GM11168 (cell line): ENCODE data around the gene CNTN5.

Source experiments
- in situ Hi-C: fragments of 300-500 bp; cut with MboI; formaldehyde crosslinking; loops from one replicate; pipeline ENCODE4 v1.12.0; 2022; ENCODE audit warnings: low sequenced_read_pairs; ENCODE audit not compliant: unreplicated experiment

CNTN5 gene

GRCh38 chr11:99987821-99988470 is 967.2 kb downstream of the CNTN5 start:
- in situ Hi-C loops = no loop called here

- in situ Hi-C loops = no loop called here
Observed at GRCh38 chr11:99988471-99988837, 967.7 kb downstream of the CNTN5 start.

- in situ Hi-C loops = no loop called here
Observed at GRCh38 chr11:100003985-100004384, 983.2 kb downstream of the CNTN5 start.

DNA sequence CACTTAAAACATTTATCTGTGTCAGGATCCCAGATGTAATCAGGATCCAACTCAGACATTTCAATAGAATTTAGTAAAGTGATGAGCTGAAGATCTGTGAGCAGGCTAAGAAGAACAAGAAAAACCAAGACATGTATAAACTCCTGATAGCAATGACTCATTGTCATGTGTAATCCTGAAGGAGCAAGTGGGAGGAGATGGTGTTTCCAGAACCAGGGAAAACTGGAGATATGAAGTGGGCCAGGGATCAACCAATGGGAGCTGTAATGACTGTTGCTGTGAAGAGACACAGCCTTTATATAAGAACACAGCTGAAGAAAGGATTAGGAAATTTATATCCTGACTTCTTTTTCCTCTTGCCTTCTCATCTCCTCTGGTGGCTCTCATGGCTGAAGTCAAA is 983.8 kb downstream of the CNTN5 start:
- in situ Hi-C loops = no loop called here

- in situ Hi-C loops = no loop called here
Observed at GRCh38 chr11:100008417-100008816, 987.7 kb downstream of the CNTN5 start.

- in situ Hi-C loops = no loop called here
Observed at GRCh38 chr11:100009728-100010127, 989.0 kb downstream of the CNTN5 start.

DNA sequence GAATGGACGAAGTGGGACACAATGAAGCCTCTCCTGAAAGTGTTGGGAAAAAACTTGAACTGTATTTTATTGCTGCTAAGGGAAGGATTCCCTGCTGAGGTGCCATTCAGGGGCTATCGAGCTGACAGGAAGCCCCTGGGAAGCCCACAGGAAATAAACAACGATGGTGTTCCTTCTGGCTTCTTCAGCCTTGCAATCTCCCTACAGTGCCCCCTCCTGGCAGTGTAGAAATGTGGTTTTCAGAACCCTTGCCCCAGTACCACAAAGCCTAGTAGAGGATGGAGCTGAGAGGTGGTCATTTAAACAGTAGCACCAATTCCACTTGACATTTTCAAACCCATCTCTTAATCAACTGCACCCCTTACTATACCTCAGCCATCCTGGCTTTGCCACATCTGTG is 989.6 kb downstream of the CNTN5 start:
- in situ Hi-C loops = no loop called here

DNA sequence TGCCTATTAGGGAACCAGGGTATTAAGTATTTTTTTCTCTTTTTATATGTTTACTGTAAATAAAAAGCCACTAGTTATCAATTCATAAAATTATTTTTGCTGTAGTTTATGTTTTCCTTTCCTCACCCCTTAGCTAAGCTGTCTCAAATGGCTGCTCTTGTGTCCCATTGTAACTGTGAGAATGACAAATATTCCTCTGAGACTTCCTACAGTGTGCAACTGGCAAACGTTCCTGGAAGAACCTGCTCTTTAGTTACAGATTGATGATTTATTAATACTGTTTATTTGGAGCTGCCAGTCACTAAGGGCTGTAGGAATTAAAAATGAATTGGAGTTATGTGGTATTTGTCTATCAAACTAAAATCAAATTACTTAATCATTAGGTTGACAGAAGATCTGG is 990.9 kb downstream of the CNTN5 start:
- in situ Hi-C loops = no loop called here

DNA sequence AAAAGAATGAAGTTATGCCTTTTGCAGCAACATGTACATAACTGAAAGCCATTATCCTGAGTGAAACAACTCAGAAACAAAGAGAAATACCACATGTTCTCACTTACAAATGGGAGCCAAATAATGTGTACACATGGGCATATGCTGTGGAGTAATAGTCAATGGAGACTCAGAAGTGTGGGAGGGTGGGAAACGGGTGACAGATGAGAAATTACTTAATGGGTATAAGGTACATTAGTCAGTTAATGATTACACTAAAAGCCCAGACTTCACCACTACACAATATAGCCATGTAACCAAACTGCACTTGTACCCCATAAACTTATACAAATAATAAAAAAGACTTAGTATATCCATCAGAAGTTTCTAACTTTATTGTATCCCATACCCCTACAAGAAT is 992.3 kb downstream of the CNTN5 start:
- in situ Hi-C loops = no loop called here

DNA sequence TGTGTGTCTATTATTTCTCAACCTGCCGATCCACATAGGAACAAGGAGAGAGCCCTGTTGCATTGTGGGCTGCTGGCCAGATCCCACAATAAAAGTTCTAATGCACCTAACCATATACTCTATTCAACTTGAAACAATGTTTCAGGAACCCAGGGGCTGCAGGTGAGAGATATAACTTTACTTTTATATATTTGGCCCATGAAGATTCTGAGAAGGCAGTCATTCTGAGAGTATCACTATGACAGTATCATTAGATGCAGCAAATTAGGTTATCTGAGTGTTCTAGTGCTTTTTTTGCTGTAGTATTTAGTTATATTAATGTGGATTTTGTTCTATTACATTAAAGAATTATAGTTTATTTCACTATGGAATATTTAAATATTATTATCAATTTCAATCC is 1011.2 kb downstream of the CNTN5 start:
- in situ Hi-C loops = no loop called here

- in situ Hi-C loops = no loop called here
Observed at GRCh38 chr11:100061006-100061405, 1040.3 kb downstream of the CNTN5 start.

DNA sequence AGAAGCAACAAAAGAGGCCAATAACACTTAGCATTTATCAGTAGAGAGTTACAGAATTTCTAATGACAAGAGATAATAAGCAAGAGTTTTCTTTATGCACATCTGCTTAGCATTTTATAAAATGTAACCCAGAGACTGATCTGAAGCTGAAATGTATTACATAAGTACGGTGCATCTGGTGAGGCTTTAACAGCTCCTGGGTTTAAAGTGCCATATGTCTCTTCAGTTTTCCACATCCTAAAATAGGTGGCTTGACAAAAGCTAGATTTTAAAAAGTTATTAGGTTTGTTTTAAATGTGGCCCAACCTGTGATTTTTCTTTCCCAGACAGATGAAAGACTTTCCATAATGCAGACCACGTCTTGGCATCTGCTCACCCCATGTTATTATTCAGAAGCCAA is 1045.7 kb downstream of the CNTN5 start:
- in situ Hi-C loops = no loop called here

DNA sequence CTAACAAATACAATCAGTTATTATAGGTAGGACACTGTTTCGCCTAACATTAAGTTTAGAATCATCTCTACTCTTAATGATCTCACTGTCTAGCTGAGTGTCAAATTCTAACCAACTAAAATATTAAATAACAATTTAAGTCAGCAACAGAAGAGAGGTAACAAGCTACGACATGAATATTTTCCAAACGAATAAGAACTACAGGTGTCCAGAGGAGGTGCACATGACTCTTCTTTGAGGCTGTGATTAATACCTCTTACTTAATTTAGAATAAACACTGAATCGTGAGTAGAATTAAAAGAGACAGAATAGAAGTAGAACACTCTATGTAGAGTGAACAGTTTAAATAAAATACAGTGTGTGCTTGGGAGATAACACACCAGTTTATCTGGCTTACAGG is 1047.4 kb downstream of the CNTN5 start:
- in situ Hi-C loops = no loop called here

DNA sequence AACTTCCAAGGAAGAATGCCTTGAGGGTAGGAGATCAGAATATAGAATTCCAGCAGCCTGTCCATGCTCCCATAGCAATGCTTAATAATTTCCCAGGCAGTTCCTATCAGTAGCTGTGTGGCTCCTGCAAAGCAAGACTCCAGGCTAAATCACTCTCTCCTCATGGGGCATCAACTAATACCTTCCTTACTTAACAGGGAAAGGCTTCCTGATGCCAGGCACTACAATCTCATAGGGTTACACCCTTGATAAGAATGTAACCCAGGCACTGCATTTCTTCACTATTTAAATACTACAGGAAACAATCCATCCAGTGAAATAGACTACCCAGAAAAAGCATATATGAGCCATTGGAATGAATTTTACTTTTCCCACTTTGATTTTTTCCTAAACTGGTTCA is 1051.4 kb downstream of the CNTN5 start:
- in situ Hi-C loops = no loop called here

DNA sequence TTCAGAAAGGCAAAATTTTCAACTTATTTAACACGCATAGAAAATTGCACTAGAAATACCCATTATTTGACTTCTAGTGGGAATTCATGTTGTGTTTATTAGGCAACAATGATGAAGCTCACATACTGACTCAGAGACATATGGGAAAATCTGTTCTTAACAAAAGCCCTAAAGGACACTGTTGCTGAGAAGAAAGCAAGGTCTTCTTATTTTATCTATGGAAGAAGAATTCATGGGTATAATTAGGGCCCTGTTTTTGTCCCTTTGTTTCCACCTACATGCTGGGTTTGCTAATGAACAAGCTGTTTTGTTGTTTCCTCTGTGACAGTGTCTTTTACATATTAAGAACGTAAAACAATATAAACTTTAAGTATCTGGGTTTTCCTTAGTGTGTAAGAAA is 1059.6 kb downstream of the CNTN5 start:
- in situ Hi-C loops = no loop called here

- in situ Hi-C loops = no loop called here
Observed at GRCh38 chr11:100080821-100081220, 1060.1 kb downstream of the CNTN5 start.

DNA sequence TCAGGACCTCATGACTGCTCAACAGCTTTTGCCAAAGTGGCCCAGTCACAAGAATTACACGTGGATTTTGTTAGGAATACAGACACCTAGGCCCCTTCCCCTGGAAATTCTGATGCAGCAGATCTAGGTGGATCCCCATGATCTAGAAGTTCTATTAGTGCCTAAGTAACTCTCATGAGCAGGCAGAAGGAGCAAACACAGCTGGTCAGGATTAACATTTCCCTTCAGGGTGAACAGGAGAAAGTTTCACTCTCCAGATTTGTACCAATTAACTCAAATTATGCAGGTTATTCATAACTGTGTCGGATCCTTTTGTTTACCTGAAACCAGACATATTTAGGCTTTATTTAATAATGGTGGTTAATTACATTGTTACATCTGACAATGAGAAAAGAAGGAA is 1072.9 kb downstream of the CNTN5 start:
- in situ Hi-C loops = no loop called here

DNA sequence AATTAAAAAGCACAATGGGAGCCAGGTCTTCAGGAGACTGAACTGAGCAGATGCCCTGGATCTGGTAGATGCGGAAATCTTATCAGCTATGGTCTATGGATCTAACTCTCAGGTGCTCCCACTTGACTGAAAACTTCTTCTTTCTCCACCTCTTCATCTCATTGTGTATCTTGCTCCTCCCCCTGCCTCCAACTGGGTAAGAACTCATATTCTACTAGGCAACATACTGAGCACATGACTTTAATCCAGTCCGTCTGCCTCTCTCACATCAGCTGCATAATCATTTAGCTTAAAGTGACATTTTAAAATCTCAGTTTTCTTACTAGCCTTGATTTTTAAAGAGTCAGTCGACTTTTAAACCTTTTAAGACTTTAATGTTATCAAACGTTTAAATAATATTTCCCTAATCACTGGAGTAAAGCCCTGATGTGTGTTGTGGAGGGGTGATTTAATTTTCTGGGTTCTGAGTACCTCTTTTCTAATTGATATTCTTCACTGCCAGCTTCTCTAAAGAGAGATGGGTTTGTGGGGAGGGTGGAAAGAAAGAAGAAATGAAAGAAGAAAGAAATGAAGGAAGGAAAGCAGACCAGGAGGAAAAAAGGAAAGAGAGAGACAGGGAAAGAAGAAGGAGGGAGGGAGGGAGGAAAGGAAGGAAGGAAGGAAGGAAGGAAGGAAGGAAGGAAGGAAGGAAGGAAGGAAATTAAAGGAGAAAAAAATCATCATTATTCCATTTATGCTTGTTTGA is 1073.5 kb downstream of the CNTN5 start:
- in situ Hi-C loops = no loop called here

DNA sequence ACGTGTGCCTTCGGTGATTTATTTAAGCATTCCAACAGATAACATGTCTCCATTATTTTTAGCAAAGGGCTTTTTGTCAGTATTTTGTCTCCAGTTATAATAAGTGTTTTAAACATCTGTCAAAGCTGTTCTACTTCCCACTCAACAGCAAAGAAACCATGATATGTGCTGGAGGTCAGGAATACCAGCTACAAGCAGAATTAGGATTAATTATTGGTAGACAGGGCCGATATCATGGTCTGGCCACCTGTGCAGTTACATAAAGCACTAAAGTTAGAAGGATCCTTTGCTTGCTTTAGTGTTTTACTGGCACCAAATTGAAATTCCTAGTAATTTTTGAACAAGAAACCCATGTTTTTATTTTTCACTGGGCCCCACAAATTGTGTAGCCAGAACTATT is 1075.1 kb downstream of the CNTN5 start:
- in situ Hi-C loops = no loop called here

DNA sequence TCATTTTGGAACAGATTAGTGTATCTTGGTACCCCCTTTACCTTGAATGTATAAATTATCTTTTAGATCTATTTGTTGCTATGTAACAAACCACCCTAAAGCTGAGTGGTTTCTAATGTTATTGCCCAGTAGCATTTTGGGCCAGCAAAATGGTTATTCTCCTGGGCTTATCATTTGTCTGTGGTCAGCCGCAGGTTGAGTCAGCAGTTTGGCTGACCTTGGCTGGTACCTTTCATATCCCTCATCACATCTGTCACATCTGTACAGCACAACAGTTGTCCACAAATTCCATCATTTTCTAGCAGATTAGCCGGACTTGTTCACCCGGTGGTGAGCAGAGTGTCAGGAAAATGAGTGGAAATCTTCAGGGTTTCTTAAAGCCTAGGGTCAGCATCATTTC is 1077.8 kb downstream of the CNTN5 start:
- in situ Hi-C loops = no loop called here

DNA sequence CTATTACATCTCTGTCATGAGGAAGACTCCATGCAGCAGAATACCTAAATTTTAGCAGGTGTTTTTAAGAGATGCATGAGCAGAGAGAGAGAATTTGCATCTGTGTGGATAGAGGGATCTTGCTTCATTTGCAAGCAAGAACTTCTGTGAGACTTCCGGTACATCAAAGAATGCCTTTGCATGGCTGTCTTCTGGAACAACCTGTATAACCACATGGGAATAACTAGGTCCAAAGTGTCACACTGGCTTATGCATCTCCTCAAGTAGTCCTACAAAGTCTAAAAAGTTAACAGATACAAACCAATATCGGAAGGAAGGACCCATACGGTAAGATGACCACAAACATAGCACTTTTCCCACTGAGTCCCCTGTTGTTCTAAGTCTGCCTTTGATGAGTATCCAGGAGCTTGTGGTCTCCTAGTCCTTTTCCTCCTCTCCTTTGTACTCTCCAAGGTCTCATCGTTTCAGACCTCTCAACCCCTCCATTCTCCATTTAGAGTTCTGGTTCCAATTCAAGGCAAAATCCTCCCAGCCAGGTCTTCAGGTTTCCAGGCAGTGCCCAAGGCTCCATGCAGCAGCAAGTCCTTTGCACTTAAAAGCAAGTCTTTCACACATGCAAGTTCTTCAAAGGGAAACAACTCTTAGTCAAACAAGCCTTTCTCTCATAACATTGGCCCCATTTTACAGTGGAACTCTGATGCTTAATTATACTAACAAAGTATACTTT is 1084.7 kb downstream of the CNTN5 start:
- in situ Hi-C loops = no loop called here

DNA sequence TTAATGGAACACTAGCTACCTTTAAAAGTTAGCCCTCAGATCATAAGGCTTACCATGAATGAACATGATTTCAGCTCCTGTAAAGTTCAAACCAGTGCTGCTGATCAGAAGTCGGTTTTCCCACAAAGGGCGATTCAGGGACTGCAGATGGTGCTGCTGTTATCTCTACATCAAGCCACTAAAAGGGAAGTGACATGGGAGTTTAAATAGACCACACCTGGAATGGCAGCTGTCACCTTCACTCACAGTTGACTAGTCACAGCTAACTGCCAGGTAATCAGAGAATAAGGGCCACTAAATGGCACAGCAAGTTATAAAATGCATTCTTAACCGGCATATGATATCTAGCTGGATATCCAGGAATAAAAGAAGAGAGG is 1085.2 kb downstream of the CNTN5 start:
- in situ Hi-C loops = no loop called here
